H9 (cell line): ENCODE results near the gene FAM193A. TPM values are rescaled to one million over a fixed set of nuclear protein-coding genes. Genes with fewer than 3 reads are reported as not detected.

Source experiments
- DNase-seq: peaks from one replicate; pipeline ENCODE4 v3.0.0-alpha.2; 2017
- H2AFZ ChIP-seq: one replicate; pipeline ENCODE4 v1.6.1; 2013; ENCODE audit warnings: mild to moderate bottlenecking, low read length, control low read depth, moderate library complexity
- H2AK5ac ChIP-seq: 2 replicates; pipeline ENCODE4 v1.6.1; 2013; ENCODE audit warnings: low read length, control low read depth, mixed read lengths; ENCODE audit not compliant: insufficient read length
- H2BK120ac ChIP-seq: one replicate; pipeline ENCODE4 v1.6.1; 2013; ENCODE audit warnings: low read depth, mild to moderate bottlenecking, low read length, control low read depth, inconsistent platforms; ENCODE audit not compliant: poor library complexity, severe bottlenecking
- H2BK12ac ChIP-seq: 2 replicates; pipeline ENCODE4 v1.6.1; 2013; ENCODE audit warnings: low read length, control low read depth, mixed read lengths, low read depth; ENCODE audit not compliant: insufficient read length
- H2BK15ac ChIP-seq: 2 replicates; pipeline ENCODE4 v1.6.1; 2013; ENCODE audit warnings: low read depth, low read length, control low read depth
- H2BK20ac ChIP-seq: one replicate; pipeline ENCODE4 v1.6.1; 2013; ENCODE audit warnings: low read depth, mild to moderate bottlenecking, low read length, control low read depth, inconsistent platforms; ENCODE audit not compliant: poor library complexity, severe bottlenecking
- H2BK5ac ChIP-seq: 2 replicates; pipeline ENCODE4 v1.6.1; 2013; ENCODE audit warnings: low read length, control low read depth, mixed read lengths; ENCODE audit not compliant: insufficient read length
- H3K14ac ChIP-seq: 2 replicates; pipeline ENCODE4 v1.6.1; 2013; ENCODE audit warnings: low read length, control low read depth; ENCODE audit not compliant: insufficient read depth
- H3K18ac ChIP-seq: 2 replicates; pipeline ENCODE4 v1.6.1; 2013; ENCODE audit warnings: low read depth, mild to moderate bottlenecking, mixed read lengths, low read length, control low read depth; ENCODE audit not compliant: insufficient read length
- H3K23ac ChIP-seq: 2 replicates; pipeline ENCODE4 v1.6.1; 2013; ENCODE audit warnings: low read length, control low read depth, mixed read lengths, low read depth; ENCODE audit not compliant: insufficient read length
- H3K23me2 ChIP-seq: 2 replicates; pipeline ENCODE4 v1.6.1; 2013; ENCODE audit warnings: low read depth, mild to moderate bottlenecking, mixed read lengths, low read length, control low read depth; ENCODE audit not compliant: insufficient read length, poor library complexity, severe bottlenecking
- H3K27ac ChIP-seq: 2 replicates; pipeline ENCODE4 v1.5.1; 2013; ENCODE audit warnings: low read length, control low read depth, mixed read lengths, low read depth; ENCODE audit not compliant: insufficient read length
- H3K27me3 ChIP-seq: 2 replicates; pipeline ENCODE4 v1.6.1; 2013; ENCODE audit warnings: low read length, control low read depth, inconsistent platforms; ENCODE audit not compliant: insufficient read depth
- H3K4ac ChIP-seq: 2 replicates; pipeline ENCODE4 v1.6.1; 2013; ENCODE audit warnings: low read depth, mild to moderate bottlenecking, control low read depth, inconsistent platforms, low read length, moderate library complexity
- H3K4me1 ChIP-seq: 2 replicates; pipeline ENCODE4 v1.6.1; 2013; ENCODE audit warnings: low read length, control low read depth, inconsistent platforms; ENCODE audit not compliant: insufficient read depth
- H3K4me2 ChIP-seq: 2 replicates; pipeline ENCODE4 v1.6.1; 2013; ENCODE audit warnings: low read length, control low read depth, mixed read lengths; ENCODE audit not compliant: insufficient read length, insufficient read depth
- H3K56ac ChIP-seq: 2 replicates; pipeline ENCODE4 v1.6.1; 2013; ENCODE audit warnings: low read depth, mild to moderate bottlenecking, mixed read lengths, low read length, control low read depth; ENCODE audit not compliant: insufficient read length
- H3K79me1 ChIP-seq: 2 replicates; pipeline ENCODE4 v1.6.1; 2013; ENCODE audit warnings: low read depth, mild to moderate bottlenecking, moderate library complexity, low read length, control low read depth, inconsistent platforms; ENCODE audit not compliant: insufficient read depth, poor library complexity, severe bottlenecking
- H3K79me2 ChIP-seq: 2 replicates; pipeline ENCODE4 v1.6.1; 2013; ENCODE audit warnings: low read length, control low read depth, inconsistent platforms; ENCODE audit not compliant: insufficient read depth
- H3K9ac ChIP-seq: 2 replicates; pipeline ENCODE4 v1.6.1; 2013; ENCODE audit warnings: low read length, control low read depth, mixed read lengths; ENCODE audit not compliant: insufficient read length; ENCODE audit errors: extremely low read depth
- H3K9me3 ChIP-seq: one replicate; pipeline ENCODE4 v1.6.1; 2013; ENCODE audit warnings: low read depth, low read length, inconsistent platforms; ENCODE audit not compliant: control insufficient read depth
- H3T11ph ChIP-seq: one replicate; pipeline ENCODE4 v1.6.1; 2013; ENCODE audit warnings: mild to moderate bottlenecking, low read length, control low read depth, inconsistent platforms
- H4K20me1 ChIP-seq: one replicate; pipeline ENCODE4 v1.6.1; 2013; ENCODE audit not compliant: control insufficient read depth, insufficient read length, insufficient read depth
- H4K5ac ChIP-seq: 2 replicates; pipeline ENCODE4 v1.6.1; 2013; ENCODE audit warnings: low read depth, mild to moderate bottlenecking, mixed read lengths, low read length, control low read depth; ENCODE audit not compliant: insufficient read length
- H4K8ac ChIP-seq: replicated peaks from 2 replicates; pipeline ENCODE4 v1.6.1; 2013; ENCODE audit warnings: low read length, control low read depth, mixed read lengths, low read depth; ENCODE audit not compliant: insufficient read length
- H4K91ac ChIP-seq: 2 replicates; pipeline ENCODE4 v1.6.1; 2013; ENCODE audit warnings: low read depth, mild to moderate bottlenecking, moderate library complexity, mixed read lengths, low read length, control low read depth; ENCODE audit not compliant: insufficient read length
- H3K27ac Mint-ChIP-seq, 3 experiments: 2 replicates in 2 of 3; 3 replicates in 1 of 3; pipeline ENCODE4 v1.8.0; 2020 to 2021; ENCODE audit warnings: mixed read lengths in 3 of 3, mild to moderate bottlenecking in 1 of 3, moderate library complexity in 1 of 3
- H3K27me3 Mint-ChIP-seq: 2 replicates; pipeline ENCODE4 v1.8.0; 2021; ENCODE audit warnings: low read depth, mild to moderate bottlenecking, moderate library complexity, mixed read lengths
- H3K36me3 Mint-ChIP-seq, 3 experiments: 2 replicates in 2 of 3; 3 replicates in 1 of 3; pipeline ENCODE4 v1.8.0; 2020 to 2021; ENCODE audit warnings: low read depth in 3 of 3, mixed read lengths in 3 of 3; ENCODE audit not compliant: insufficient read depth in 1 of 3
- H3K4me1 Mint-ChIP-seq, 2 experiments: 2 replicates each; pipeline ENCODE4 v1.8.0; 2020; ENCODE audit warnings: mixed read lengths in 2 of 2
- H3K4me3 Mint-ChIP-seq, 2 experiments: 2 replicates in 1 of 2; 3 replicates in 1 of 2; pipeline ENCODE4 v1.8.0; 2020 to 2021; ENCODE audit warnings: mild to moderate bottlenecking in 2 of 2, mixed read lengths in 2 of 2, moderate library complexity in 1 of 2
- H3K9me3 Mint-ChIP-seq, 2 experiments: 2 replicates in 1 of 2; 3 replicates in 1 of 2; pipeline ENCODE4 v1.8.0; 2020; ENCODE audit warnings: mild to moderate bottlenecking in 2 of 2, mixed read lengths in 2 of 2, moderate library complexity in 1 of 2
- CTCF ChIP-seq: fragments of 200-600 bp; sonication (generic); conservative IDR thresholded peaks from 3 replicates; pipeline ENCODE4 v1.8.0; 2021; ENCODE audit warnings: antibody characterized with exemption, mild to moderate bottlenecking
- WGBS: extraction: QIAGEN DNeasy Blood & Tissue Kit; methylation state at CpG from one replicate; pipeline ENCODE4 v1.1.7; 2013; ENCODE audit warnings: missing lambda C conversion rate, low lambda C conversion rate, mixed read lengths; ENCODE audit not compliant: insufficient read length; ENCODE audit errors: extremely low coverage; 5-methylcytosine and 5-hydroxymethylcytosine counted together
- total RNA-seq: library from RNA; stranded (reverse); gene quantifications from 2 replicates; pipeline ENCODE4 v1.2.1, GENCODE V29; 2021

The FAM193A gene
- total RNA-seq, 1 experiment from 2014 or later = 36.9 TPM

GRCh38 chr4:2501034-2501594 is 35.3 kb upstream of the FAM193A start:
- no peak overlapping the region for H3K27ac ChIP-seq
- H4K20me1 ChIP-seq = no peaks in the 10 kb centered on the region
- WGBS = no CpG with 5 or more reads among the region's 7 CpGs
- no peaks in the 10 kb centered on the region for H3K23me2 ChIP-seq
- H3K23ac ChIP-seq = no peak overlapping the region
- H3K18ac ChIP-seq = no peak overlapping the region
- DNase-seq = no peak
- no peaks in the 10 kb centered on the region for H3K9me3 ChIP-seq
- TF ChIP-seq CTCF = no peak
- no peak overlapping the region for H4K5ac ChIP-seq
- H4K8ac ChIP-seq = no peak overlapping the region
- Mint-ChIP-seq H3K4me1 (no peaks in the 10 kb centered on the region), H3K27me3 (no peaks in the 10 kb centered on the region), H3K9me3 (no peaks in the 10 kb centered on the region), H3K36me3 (peaks cover 48 to 84% (median 69%) of the 10 kb centered on the region in 3 experiments), H3K27ac (peak overlapping the region in 2 of 3 experiments; percentile 65 to 93; a peak in 3 of 7 replicates), H3K4me3 (no peak overlapping the region)
- H3K79me1 ChIP-seq = no peaks in the 10 kb centered on the region
- no peak overlapping the region for H3K4ac ChIP-seq
- H3K4me1 ChIP-seq = no peaks in the 10 kb centered on the region
- H3K9ac ChIP-seq = no peak overlapping the region
- no peak overlapping the region for H2BK15ac ChIP-seq
- no peak overlapping the region for H3K4me2 ChIP-seq
- no peak overlapping the region for H2BK5ac ChIP-seq
- H2BK12ac ChIP-seq = no peak overlapping the region
- no peak overlapping the region for H2BK20ac ChIP-seq
- H3K14ac ChIP-seq = no peak overlapping the region
- H2AK5ac ChIP-seq = no peak overlapping the region
- H3T11ph ChIP-seq = no peak overlapping the region
- H3K27me3 ChIP-seq = no peaks in the 10 kb centered on the region
- peaks cover 1% of the 10 kb centered on the region for H3K79me2 ChIP-seq
- H2AFZ ChIP-seq = no peak overlapping the region
- no peak overlapping the region for H4K91ac ChIP-seq
- H3K56ac ChIP-seq = no peak overlapping the region
- no peak overlapping the region for H2BK120ac ChIP-seq
